GM18873 (cell line): ENCODE results near the gene GFPT2.
"Not testable (repeated sequence)": the region's sequence is repeated elsewhere in the genome, so short reads cannot be mapped to it uniquely, and the experiment has no call there.

Source experiments
- ATAC-seq: cut with Tn5 transposase; IDR thresholded peaks from one replicate; pipeline ENCODE4 v1.9.1; 2021; ENCODE audit warnings: mild to moderate bottlenecking, moderate library complexity, moderate number of reproducible peaks; ENCODE audit not compliant: unreplicated experiment, low FRiP score

The GFPT2 gene

GRCh38 chr5:180313677-180314505 lies 39.2 kb downstream of the GFPT2 start:
- no peak for ATAC-seq

- ATAC-seq, result no peak
These were observed 41.9 kb downstream of the GFPT2 start for GRCh38 chr5:180311216-180311615.

DNA sequence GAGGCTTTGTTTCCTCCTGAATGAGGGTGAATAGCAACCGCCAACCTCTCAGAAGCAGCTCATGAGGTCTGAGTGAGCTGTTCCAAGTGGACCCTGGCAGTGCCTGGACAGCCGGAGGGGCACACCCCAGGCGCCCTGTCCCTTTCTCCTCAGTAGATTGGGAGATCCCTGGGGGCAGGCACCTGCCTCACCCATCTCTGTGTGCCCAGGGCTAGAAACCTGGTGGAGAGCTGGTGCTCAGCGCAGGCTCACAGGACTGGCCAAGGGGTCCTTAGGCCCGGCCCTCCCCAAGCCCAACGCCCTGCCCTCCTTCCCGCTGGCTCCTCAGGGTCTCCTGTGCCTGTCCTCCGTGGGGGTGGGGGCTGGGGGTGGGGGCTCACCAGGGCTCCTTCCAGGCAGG lies 46.3 kb downstream of the GFPT2 start:
- no peak for ATAC-seq

DNA sequence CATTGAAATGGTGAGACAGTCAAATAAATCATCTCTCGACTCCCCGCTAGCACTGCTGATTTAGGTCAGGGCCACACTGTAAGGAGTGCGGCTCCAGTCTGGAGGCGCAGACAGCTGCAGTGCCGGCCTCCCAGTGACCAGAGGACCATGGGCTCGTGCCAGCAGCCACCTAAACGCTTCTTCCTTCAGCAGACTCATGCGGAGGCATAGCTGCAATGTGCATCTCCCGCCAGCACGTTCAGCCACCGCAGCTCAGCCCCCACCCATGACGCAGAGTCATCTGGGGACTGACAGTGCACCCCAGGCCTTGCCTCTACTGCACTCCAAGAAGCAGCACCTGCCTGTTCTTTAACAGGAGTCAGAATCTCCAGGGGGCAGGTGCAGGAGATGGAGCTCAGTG lies 47.7 kb downstream of the GFPT2 start:
- ATAC-seq, result no peak

DNA sequence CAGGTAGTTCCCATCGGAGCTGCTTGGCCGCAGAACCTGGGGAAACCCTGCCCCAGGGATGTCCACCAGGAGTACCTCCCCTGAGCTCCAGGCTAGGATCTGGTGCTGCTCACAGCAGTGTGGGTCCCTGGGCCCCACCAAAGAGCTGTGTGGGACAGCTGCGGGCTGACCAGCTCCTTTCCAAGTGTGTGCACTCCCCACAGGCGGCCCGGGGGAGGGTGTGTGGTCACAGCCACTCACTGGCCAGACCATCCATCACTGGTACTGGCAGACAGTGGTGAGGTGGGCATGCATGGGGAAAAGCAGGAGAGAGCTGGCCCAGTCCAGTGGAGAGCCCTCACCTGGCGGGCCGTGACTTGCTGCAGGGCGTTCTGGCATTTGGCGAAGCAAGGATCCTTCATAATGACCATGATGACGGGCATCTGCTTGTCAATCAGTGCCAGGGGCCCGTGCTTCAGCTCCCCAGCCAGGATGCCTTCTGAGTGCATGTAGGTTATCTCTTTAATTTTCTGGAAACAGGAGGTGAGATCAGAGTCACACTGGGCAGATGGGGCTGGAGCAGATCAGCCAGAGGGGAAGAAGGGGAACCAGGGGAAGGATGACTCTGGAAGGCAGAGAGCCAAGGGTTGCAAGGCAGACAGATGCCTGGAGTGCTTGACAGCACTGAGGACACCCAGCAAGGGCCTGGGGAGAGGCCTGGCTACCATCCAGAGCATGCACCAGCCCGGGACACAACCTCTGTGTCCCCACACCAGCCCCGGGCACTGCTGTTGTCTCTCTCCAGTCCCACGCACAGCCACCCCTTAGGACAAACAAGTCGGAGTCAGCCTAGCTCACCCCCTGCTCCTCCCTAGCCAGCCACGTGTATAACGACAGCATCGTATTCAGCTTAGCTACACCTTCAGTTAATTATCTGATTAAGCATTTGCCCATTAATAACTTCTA lies 48.4 kb downstream of the GFPT2 start:
- ATAC-seq, result no peak

- ATAC-seq, result no peak
These were observed 49.2 kb downstream of the GFPT2 start for GRCh38 chr5:180304016-180304292.

- ATAC-seq, result no peak
These were observed 49.7 kb downstream of the GFPT2 start for GRCh38 chr5:180303226-180304015.

DNA sequence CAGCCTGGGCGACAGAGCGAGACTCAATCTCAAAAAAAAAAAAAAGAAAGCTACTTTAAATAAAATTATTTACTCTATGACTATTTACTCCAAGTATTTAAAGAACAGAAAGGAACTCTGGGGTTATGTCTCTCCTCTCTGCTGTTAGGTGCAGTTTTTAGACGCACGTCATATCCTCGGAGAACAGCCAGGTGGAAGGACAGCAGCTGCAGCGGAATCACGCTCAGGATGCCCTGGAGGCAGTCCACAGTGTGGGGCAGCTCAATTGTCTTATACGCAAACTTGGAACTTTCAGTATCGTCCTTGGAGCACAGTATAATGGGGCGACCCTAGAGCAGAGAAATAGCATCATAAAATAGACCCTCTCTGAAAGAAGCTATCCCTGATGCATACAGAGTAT lies 50.9 kb downstream of the GFPT2 start:
- ATAC-seq, result no peak

- ATAC-seq, result no peak
These were observed 51.9 kb downstream of the GFPT2 start for GRCh38 chr5:180301253-180301652.

GRCh38 chr5:180299526-180299925 lies 53.6 kb downstream of the GFPT2 start:
- no peak for ATAC-seq

- not testable (repeated sequence) for ATAC-seq
These were observed 54.1 kb downstream of the GFPT2 start for GRCh38 chr5:180299014-180299413.

DNA sequence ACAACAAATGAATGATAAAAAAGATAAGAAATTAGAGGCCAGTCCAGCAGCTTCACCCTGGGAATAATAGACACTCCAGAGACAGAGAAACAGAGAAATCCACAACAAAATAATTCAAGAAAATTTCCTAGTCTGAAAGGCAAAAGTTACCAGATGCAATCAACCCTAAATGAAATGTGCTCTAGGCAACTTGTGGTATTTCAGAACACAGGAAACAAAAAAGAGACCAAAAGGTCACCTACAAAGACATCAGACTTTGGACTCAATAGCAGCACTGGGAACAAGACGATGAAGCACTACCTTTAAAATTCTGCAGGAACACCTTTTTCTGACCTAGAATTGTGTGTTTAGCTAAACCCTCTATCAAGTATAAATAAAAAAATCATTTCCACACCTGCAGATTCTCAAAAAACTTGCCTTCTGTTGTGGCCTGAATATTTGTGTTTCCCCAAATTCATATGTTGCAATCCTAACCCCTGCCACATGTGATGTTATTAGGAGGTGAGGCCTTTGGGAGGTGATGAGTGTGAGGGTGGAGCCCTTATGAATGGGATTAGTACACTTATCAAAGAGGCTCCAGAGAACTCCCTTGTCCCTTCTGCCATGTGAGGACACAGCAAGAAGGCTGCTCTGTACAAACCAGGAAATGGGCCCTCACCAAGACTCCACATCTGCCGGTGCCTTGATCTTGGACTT lies 55.4 kb downstream of the GFPT2 start:
- ATAC-seq, result no peak

DNA sequence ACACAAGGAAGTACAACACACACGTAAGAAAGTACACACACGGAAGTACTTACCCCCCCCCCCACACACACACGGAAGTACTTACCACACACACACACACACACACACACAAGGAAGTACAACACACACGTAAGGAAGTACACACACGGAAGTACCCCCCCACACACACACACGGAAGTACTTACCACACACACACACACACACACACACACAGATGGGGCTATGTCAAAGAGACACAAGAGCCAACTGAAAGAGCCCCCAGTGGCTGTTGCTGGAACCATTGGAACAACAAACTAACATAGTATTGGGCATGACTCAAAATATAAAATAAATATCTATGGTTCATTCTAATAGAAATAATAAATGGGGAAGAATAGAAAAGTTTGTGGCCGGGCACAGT lies 56.4 kb downstream of the GFPT2 start:
- ATAC-seq, result no peak

- no peak for ATAC-seq
These were observed 58.1 kb downstream of the GFPT2 start for GRCh38 chr5:180294913-180295555.

- no peak for ATAC-seq
These were observed 58.7 kb downstream of the GFPT2 start for GRCh38 chr5:180294411-180294810.

GRCh38 chr5:180291943-180292831 lies 60.9 kb downstream of the GFPT2 start, which contains the start of gene MAPK9:
TSS of gene MAPK9 (minus strand) at chr5:180292083. CDS start at chr5:180280561, 11,522 bp downstream.
- peak; percentile 67 for ATAC-seq

GRCh38 chr5:180291234-180291940 lies 61.7 kb downstream of the GFPT2 start:
- peak; percentile 23 for ATAC-seq
